DMS 273 (cell line): ENCODE results near the gene SIGLEC8.
A peak's percentile ranks its signal among the peaks of the same experiment; 100 is the strongest.
"Not testable (repeated sequence)": the region's sequence is repeated elsewhere in the genome, so short reads cannot be mapped to it uniquely, and the experiment has no call there.

Experiments used
- DNase-seq: peaks from one replicate; lab custom pipeline; 2025; ENCODE audit not compliant: unreplicated experiment; lab: John Stamatoyannopoulos, UW

SIGLEC8 gene

GRCh38 chr19:51473009-51473707 is 14.9 kb upstream of the SIGLEC8 start:
- DNase-seq: peak; percentile 88

- no peak for DNase-seq
Measured at GRCh38 chr19:51472607-51473006, 14.4 kb upstream of the SIGLEC8 start.

GRCh38 chr19:51471527-51471926 is 13.3 kb upstream of the SIGLEC8 start:
- DNase-seq: no peak

GRCh38 chr19:51470966-51471365 is 12.7 kb upstream of the SIGLEC8 start:
- no peak for DNase-seq

- DNase-seq: no peak
Measured at GRCh38 chr19:51469629-51470028, 11.4 kb upstream of the SIGLEC8 start.

- DNase-seq: no peak
Measured at GRCh38 chr19:51469162-51469561, 10.9 kb upstream of the SIGLEC8 start.

GRCh38 chr19:51468545-51468920 is 10.3 kb upstream of the SIGLEC8 start:
- DNase-seq: no peak

GRCh38 chr19:51467864-51468544 is 9.8 kb upstream of the SIGLEC8 start:
- DNase-seq: no peak

- DNase-seq: no peak
Measured at GRCh38 chr19:51466723-51467122, 8.5 kb upstream of the SIGLEC8 start.

- DNase-seq: not testable (repeated sequence)
Measured at GRCh38 chr19:51463976-51464581, 5.8 kb upstream of the SIGLEC8 start.

- DNase-seq: no peak
Measured at GRCh38 chr19:51462681-51463080, 4.4 kb upstream of the SIGLEC8 start.

- DNase-seq: no peak
Measured at GRCh38 chr19:51462276-51462675, 4.0 kb upstream of the SIGLEC8 start.

GRCh38 chr19:51461723-51462161 is 3.5 kb upstream of the SIGLEC8 start:
- DNase-seq: no peak

- DNase-seq: peak; percentile 29
Measured at GRCh38 chr19:51460164-51460992, 2.1 kb upstream of the SIGLEC8 start.

- no peak for DNase-seq
Measured at GRCh38 chr19:51458899-51459505, 748 bp upstream of the SIGLEC8 start.

- no peak for DNase-seq
Measured at GRCh38 chr19:51457351-51458013, 772 bp downstream of the SIGLEC8 start.

- no peak for DNase-seq
Measured at GRCh38 chr19:51456541-51457290, 1.5 kb downstream of the SIGLEC8 start.

GRCh38 chr19:51450730-51451307 is 7.4 kb downstream of the SIGLEC8 start:
- no peak for DNase-seq

GRCh38 chr19:51448411-51449016 is 9.7 kb downstream of the SIGLEC8 start:
- no peak for DNase-seq
